GM19324 (cell line): ENCODE results near the gene BSCL2.
"Not testable (repeated sequence)": the region's sequence is repeated elsewhere in the genome, so short reads cannot be mapped to it uniquely, and the experiment has no call there.

Experiments used
- ATAC-seq: cut with Tn5 transposase; IDR thresholded peaks from one replicate; pipeline ENCODE4 v1.9.1; 2021; ENCODE audit warnings: mild to moderate bottlenecking, moderate library complexity; ENCODE audit not compliant: unreplicated experiment, low FRiP score

The BSCL2 gene

DNA sequence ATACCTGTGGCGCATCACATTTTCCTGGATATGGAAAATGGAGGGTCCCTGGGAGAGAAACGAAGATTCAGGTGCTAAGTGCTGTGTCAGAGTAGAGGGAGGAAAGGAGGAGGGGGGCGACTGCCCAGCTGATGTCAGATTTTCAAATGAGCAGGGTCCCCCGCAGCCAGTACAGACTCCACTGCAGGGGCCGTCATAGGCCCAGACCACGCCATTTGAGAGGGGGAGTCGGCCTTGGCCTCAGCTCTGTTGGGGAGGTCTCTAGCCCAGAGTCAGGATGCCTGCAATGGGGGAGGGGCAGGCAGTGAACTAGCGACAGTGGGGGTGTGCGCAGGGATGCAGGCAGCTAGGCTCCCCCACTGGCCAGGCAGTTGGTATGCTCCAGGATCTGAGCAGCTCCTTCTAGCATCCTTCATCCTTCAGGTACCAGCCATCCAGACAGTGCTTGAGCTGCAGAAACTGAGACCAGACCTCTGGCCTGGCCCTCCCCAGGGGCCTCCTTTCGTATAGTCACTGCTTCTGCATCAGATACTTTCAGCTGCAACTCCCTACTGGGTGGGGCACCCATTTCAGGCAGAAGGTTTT lies at the start of gene BSCL2, which contains the start of gene GNG3:
BSCL2 (minus strand) TSS at position 148 of the 585 bp plus-strand sequence. CDS start 229 bp downstream, outside the sequence.
GNG3 (plus strand) TSS at position 400 of the 585 bp plus-strand sequence. CDS start 620 bp downstream, outside the sequence.
- no peak for ATAC-seq

GRCh38 chr11:62755086-62755615 lies 47.9 kb upstream of the BSCL2 start:
- ATAC-seq, result no peak

GRCh38 chr11:62753736-62754603 lies 46.7 kb upstream of the BSCL2 start, which contains the start of gene ZBTB3:
TSS of gene ZBTB3 (minus strand) at chr11:62754160. CDS start at chr11:62753664, 496 bp downstream.
- peak; percentile 93 for ATAC-seq

GRCh38 chr11:62752994-62753735 lies 45.9 kb upstream of the BSCL2 start:
- ATAC-seq, result no peak

DNA sequence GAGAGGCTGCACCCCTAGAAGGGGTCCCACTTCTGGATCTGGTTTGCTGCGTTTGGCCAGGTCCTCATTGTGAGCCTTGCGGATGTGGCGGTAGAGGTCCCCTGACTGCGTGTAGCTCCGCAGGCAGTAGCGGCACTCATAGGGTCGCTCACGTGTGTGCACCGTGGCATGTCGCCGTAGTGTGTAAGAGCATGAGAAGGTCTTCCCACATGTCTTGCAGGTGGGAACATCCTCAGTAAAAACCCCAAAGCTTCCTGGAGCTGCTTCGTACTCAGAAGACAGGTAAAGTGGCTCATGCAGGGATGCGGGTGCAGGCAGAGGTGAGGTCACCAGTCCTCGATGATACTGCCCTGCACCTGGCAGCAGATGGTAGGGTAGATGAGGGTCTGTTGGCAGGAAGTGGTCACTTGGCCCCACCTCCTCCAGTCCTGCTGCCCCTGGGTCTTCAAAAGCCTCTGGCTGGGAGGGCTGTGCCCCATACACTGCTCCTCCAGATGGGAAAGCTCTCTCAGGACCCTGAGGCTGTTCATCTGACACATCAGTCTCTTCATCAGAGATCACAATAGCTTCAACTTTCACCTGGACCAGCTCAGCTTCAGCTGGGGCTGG lies 45.1 kb upstream of the BSCL2 start:
- no peak for ATAC-seq

- ATAC-seq, result not testable (repeated sequence)
Measured at GRCh38 chr11:62749931-62750330, 42.7 kb upstream of the BSCL2 start.

DNA sequence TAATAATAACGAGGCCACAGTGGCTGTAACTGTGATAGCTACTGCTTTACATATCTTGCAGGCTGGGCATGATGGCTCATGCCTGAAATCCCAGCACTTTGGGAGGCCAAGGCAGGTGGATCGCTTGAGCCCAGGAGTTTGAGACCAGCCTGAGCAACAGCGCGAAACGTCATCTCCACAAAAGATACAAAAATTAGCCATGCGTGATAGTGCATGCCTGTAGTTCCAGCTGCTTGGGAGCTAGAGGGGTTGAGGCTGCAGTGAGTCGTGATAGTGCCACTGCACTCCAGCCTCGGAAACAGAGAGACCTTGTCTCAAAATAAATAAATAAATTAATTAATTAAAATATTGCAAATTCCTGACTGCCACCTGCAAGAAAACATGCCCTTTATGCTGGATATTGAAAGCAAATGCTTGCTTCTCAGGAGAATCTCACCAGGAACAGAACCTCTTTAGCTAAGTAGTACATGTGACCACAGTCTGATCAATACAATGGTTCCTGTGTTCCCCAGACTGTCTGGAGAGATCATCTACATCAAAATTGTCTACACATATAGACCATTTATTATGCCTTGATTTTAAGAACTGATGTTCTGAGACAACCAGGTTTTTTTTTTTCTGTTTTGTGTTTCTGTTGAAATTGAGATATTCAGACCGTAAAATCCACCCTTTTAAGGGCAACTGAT lies 40.4 kb upstream of the BSCL2 start:
- ATAC-seq, result no peak

- no peak for ATAC-seq
Measured at GRCh38 chr11:62737196-62737595, 30.0 kb upstream of the BSCL2 start.

- no peak for ATAC-seq
Measured at GRCh38 chr11:62732830-62733229, 25.6 kb upstream of the BSCL2 start.

DNA sequence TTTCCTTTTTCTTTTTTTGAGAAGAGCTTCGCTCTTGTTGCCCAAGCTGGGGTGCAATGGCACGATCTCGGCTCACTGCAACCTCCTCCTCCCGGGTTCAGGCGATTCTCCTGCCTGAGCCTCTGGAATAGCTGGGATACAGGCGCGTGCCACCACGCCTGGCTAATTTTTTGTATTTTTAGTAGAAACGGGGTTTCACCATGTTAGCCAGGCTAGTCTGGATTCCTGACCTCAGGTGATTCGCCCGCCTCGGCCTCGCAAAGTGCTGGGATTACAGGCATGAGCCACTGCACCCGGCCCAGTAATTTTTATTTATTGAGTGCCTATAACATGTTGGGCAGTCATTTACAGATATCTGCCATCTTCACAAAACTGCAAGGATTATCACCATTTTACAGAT lies 22.9 kb upstream of the BSCL2 start:
- ATAC-seq, result not testable (repeated sequence)

GRCh38 chr11:62728171-62728988 lies 21.2 kb upstream of the BSCL2 start, which contains the start of gene TTC9C:
TSS of gene TTC9C (plus strand) at chr11:62728486. CDS start at chr11:62728849, 363 bp downstream.
- peak; percentile 18 for ATAC-seq

- ATAC-seq, result peak; percentile 63
Measured at GRCh38 chr11:62727872-62728170, 20.6 kb upstream of the BSCL2 start.

- peak; percentile 83 for ATAC-seq
Measured at GRCh38 chr11:62727165-62727871, 20.1 kb upstream of the BSCL2 start, which contains the start of gene HNRNPUL2. TSS of gene HNRNPUL2 (minus strand) at chr11:62727457. CDS start at chr11:62727156, 301 bp downstream.

GRCh38 chr11:62726915-62727164 lies 19.6 kb upstream of the BSCL2 start:
- ATAC-seq, result no peak

DNA sequence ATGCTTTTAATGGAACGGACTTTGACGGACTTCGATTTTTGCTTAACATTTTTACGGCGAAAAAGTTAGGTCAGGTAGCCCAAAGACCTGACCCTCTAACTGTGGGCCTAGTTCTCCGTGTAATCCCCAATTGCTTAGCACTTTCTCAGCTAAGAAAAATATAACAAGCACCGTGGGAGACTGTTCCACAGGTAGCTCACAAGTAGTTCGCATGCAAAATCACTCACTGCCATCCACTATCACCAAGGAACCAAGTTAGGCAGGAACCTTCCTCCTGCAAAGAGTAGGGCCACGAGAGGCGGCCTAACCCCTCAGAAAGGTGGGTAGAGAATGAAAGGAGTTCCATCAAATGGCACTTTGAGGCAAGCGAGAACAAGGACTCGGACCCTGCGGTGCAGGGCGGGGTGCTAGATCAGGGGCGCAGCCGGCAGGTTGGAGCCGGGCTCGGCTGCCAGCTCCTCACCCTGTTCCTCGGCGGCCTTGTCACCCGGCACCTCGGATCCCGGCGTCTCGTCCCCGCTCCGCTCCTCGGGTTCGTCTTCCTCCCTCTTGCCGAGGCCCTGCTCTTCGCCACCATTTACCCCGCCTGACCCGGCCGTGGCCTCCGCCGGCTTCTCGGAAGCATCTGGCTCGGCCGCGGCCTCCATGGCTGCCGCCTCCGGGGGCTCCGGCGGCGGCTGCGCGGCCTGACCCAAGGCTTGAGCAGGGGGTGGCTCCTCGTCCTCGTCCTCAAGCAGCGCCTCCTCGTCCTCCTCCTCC lies 19.1 kb upstream of the BSCL2 start:
- ATAC-seq, result no peak

- ATAC-seq, result no peak
Measured at GRCh38 chr11:62725646-62726045, 18.4 kb upstream of the BSCL2 start.

DNA sequence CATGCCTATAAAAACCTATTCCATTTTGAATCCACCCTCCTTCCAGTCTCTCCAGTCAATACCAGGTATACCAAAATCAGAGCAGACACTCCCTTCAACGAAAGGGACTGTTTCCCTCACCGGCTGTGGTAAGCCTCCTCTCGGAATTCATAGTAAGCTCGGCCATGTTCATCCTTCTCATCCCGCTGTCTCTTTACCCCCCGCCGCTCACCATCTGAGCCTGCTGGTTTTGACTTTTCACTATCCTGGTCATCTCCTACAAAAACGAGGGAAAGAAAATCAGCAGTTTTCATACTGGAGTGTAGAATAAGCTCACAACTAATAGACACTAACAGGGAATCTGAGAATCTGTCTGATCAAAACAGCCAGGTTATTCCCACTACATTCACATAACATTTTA lies 16.9 kb upstream of the BSCL2 start:
- ATAC-seq, result no peak

DNA sequence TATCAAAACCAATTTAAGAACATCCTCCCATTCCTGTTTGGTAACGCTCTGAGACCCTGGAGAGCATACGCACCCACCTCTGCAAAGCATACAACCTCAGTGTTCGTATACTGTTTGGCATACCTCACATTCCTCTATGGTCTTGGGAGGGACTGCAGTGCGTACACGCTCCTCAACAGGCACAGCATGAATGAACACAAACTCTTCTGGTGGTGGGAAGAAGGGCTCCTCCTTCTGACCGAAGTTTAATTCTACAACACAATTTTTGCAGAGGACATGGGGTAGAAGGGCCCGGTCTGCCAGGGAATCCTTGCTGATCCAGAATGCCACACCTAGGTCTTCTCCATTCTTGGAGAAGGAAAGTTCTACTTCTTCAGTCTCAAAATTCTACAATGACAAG lies 14.8 kb upstream of the BSCL2 start:
- no peak for ATAC-seq
